HG02970 (cell line): ENCODE results near the gene CX3CR1.
"Not testable (repeated sequence)": the region's sequence is repeated elsewhere in the genome, so short reads cannot be mapped to it uniquely, and the experiment has no call there.

Experiments
- ATAC-seq: cut with Tn5 transposase; IDR thresholded peaks from one replicate; pipeline ENCODE4 v1.9.1; 2021; ENCODE audit warnings: mild to moderate bottlenecking, moderate library complexity, moderate number of reproducible peaks; ENCODE audit not compliant: unreplicated experiment, low FRiP score

Gene CX3CR1, protein sequence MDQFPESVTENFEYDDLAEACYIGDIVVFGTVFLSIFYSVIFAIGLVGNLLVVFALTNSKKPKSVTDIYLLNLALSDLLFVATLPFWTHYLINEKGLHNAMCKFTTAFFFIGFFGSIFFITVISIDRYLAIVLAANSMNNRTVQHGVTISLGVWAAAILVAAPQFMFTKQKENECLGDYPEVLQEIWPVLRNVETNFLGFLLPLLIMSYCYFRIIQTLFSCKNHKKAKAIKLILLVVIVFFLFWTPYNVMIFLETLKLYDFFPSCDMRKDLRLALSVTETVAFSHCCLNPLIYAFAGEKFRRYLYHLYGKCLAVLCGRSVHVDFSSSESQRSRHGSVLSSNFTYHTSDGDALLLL

DNA sequence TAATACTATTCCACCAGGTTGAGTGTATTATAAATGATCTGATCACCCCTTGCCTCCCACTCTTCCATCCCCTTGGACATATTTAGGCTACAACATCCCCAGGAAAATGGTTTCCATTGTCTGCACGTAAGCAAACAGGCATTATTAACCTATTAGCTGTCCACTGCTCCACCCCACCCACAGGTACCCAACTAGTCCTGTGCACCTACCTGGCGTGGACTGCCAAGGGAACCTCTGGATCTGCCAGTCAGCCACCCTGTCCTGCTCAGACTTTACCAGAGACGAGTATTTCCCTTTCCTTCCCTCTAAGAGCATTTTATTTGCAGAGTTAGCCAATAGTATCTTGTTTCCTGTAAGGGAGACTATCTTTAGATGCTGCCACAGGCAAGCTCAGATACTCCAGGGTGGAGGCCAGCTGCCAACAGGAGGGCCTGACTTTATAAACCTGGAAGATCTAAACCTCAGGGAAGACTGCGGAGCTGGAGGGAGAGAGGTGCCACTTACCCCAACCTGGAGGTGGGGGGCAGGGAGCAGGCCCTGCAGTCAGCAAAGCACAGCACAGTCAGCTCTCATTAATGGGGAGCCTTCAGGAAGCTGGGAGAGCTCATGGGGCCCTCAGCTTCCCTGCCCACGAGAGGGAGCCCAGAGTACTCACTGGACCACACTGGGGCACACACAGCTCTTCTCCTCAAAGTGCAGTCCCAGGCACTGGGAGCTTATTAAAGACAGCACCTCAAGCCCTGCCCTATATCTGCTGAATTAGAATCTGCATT lies at the start of gene CX3CR1:
Gene CX3CR1, minus strand, starts transcription at position 292 of the 773 bp plus-strand sequence. CDS start 13,527 bp downstream, outside the sequence.
- no peak for ATAC-seq

- ATAC-seq: no peak
Measured at GRCh38 chr3:39329493-39329892, 49.7 kb upstream of the CX3CR1 start, which contains the start of gene CCR8. Gene CCR8, plus strand, starts transcription at chr3:39329709. Its CDS starts 2,623 bp downstream, at chr3:39332332.

DNA sequence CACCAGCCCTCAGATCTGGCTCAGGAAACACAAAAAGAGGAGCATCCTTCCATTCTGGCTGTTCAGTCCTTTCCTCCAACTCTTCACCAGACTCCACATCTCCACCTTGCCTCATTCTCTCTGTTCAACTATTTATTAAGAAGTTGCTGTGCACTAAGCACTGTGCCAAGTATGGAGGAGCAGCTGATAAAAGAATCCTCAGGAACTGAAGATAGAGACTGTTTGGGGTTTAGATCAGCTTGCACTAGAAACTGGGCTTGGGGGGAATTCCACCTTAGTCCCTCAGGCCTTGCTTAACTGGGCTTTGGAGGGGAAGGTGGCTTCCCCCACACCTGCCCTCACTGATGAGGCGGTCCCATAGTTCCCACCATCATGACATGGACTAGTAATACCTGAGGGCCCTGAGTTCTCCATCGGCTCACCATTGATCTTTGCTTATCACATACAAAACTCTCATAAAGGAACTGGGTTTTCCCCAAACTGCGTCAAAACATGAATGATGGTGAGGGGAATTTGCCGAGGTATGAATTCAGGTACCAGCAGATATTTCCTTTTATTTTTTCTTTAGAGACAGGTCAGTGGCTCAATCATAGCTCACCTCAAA lies 48.0 kb upstream of the CX3CR1 start:
- peak; percentile 64 for ATAC-seq

DNA sequence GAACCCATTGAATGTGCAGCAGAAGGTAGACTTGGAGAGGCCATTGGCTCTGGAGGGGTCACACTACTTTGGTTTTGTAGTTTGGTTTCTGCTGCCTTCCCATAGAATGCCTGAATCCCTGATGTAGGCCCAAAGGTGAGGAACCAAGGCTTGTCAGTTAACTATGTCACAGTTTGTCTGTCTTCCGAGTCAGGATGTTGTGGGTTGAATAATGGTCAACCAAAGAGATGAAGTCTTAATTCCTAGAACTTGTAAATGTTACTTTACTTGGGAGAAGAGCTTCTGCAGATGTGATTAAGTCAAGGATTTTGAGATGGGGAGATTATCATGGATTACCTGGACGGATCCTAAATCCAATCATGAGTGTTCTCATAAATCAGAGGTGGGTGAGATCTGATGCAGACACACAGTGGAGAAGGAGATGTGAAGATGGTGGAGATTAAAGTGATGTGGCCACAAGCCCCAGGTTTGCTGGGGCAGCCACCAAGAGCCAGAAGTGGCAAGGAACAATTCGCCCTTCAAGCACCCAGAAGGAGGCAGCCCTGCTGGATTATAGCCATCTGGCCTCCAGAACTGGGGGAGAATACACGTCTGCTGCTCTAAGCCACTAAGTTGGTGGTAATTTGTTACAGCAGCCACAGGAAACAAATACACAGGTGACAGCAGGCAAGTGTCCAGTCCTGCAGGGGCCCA lies 47.4 kb upstream of the CX3CR1 start:
- ATAC-seq: no peak

- ATAC-seq: no peak
Measured at GRCh38 chr3:39325236-39325635, 45.4 kb upstream of the CX3CR1 start.

GRCh38 chr3:39323494-39323893 lies 43.7 kb upstream of the CX3CR1 start:
- no peak for ATAC-seq

DNA sequence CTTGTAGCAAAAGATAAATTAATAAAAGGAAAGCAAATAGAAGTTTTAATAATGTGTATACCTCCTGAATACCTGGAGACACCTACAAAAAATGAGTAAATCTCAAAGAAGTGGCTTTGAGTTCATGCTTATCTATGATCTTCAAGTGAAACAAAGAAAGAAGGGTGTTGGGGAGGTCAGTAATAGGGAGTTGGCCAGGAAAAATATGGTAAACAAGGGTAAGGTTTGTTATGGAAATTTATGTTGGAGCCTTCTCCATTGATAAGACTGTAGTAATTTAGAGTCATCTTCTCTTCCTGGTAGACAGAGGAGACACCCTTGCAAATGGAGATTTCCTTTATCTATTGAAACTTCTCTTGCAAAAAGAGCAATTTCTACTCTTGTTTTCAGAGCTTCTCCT lies 43.1 kb upstream of the CX3CR1 start:
- no peak for ATAC-seq

- not testable (repeated sequence) for ATAC-seq
Measured at GRCh38 chr3:39322209-39322715, 42.4 kb upstream of the CX3CR1 start.

DNA sequence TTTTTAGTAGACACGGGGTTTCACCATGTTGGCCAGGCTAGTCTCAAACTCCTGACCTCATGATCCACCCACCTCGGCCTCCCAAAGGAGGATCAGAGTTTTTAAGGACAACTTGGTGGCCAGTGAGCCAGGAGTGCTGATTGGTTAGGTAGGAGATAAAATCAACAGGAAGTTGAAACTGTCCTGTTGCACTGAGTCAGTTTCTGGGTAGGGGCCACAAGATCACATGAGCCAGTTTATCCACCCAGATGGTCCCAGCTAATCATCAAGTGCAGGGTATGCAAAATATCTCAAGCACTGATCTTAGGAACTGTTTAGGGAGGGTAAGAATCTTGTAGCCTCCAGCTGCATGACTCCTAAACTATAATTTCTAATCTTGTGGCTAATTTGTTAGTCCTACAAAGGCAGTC lies 41.7 kb upstream of the CX3CR1 start:
- ATAC-seq: not testable (repeated sequence)

- no peak for ATAC-seq
Measured at GRCh38 chr3:39319249-39319648, 39.4 kb upstream of the CX3CR1 start.

GRCh38 chr3:39318301-39318700 lies 38.5 kb upstream of the CX3CR1 start:
- no peak for ATAC-seq

DNA sequence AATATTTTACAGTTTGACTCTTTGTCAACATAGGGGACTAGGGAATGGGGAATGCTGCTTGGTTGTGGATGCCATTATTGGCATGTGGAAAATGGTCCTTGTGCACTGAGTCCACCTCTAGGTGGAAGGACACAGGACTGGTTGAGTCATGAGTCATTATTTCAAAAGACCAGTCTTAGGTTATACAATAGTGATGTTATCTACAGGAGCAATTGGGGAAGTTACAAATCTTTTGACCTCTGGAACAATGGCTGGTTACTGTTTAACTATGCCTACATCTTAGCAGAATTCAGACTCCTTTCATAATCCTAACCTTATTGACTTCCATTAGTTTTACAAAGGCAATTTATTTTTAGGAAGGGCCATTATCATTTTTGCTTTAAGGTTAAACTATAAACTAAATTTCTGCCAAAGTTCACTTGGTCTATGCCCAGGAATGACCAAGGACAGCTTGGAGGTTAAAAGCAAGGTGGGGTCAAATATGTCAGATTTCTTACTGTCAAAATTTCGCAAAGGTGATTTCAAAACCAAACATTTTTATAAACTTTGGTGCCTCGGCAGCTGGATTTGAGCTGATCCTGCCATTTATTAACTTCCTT lies 37.8 kb upstream of the CX3CR1 start:
- no peak for ATAC-seq

DNA sequence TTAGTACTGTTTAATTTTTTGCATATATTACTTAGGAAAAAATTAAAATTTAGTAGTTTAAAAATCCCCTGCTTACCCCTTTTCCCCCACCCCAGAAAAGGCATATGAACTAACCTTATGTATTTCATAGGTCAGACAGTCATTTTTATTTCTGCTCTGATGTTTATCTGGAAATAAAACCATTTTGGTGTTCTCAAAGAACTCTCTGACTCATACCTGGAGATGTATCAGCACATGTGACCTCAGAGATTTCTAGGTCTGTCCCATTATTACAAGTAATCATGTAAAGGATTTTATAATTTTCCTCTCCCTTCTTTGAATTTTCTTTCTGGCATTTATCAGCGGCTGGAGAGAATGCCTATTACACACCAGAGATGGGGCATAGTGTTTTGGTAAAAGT lies 35.6 kb upstream of the CX3CR1 start:
- no peak for ATAC-seq

- ATAC-seq: no peak
Measured at GRCh38 chr3:39313289-39313688, 33.5 kb upstream of the CX3CR1 start.

- no peak for ATAC-seq
Measured at GRCh38 chr3:39302178-39302577, 22.3 kb upstream of the CX3CR1 start.

- ATAC-seq: no peak
Measured at GRCh38 chr3:39299279-39299678, 19.4 kb upstream of the CX3CR1 start.

GRCh38 chr3:39296197-39297077 lies 16.6 kb upstream of the CX3CR1 start:
- ATAC-seq: no peak

DNA sequence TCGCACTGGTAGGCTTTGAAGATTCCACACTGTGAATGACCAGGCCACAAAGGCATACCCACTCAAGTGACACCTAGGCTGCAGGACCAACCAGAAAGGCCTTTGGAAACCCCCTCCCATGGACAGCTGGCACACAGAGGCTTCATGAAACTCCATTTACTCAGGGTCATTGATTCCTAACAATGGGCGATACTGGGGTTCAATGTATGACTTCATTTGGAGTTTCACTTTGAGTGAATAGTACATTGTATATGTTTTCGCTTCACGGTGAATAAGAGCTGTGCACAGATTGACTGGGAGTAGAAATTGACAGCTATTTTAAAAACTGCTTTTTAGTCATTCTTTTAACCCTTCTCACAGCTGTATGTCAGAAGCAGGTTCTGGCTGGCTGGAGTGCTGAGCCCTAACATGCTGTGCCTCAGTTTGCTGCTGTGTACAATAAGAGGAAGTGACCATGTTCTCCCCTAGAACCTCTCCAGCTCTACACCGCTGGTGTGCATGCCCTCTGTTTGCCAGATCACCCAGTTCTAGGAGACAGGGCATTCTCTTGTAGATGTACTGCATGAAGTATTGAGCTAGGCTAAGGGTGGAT lies 15.4 kb upstream of the CX3CR1 start:
- ATAC-seq: peak; percentile 51
